CD8-positive, alpha-beta memory T cell (primary cell): ENCODE measurements around the gene SLC25A10. TPM values are rescaled to one million over a fixed set of nuclear protein-coding genes. Genes with fewer than 3 reads are reported as not detected.

Source experiments
- CTCF ChIA-PET: fragments of 350-600 bp; sonication (Branson Sonifier 250); formaldehyde crosslinking; loops from one replicate; lab custom pipeline; 2021; ENCODE audit warnings: antibody characterized with exemption; lab: Charles Lee
- POLR2A ChIA-PET: fragments of 350-600 bp; sonication (Branson Sonifier 250); formaldehyde crosslinking; loops from one replicate; lab custom pipeline; 2021; ENCODE audit warnings: antibody characterized with exemption; lab: Charles Lee
- DNase-seq, 5 donors: peaks; one replicate each; pipeline versions ENCODE4 v3.0.0 to v3.0.0-alpha.2; 2020 to 2022; ENCODE audit warnings: mixed read lengths in 1 of 5
- H3K27ac ChIP-seq: one replicate; pipeline ENCODE4 v1.7.0; 2013; ENCODE audit warnings: low read depth, mild to moderate bottlenecking, low read length, moderate library complexity
- H3K27me3 ChIP-seq: 2 replicates; pipeline ENCODE4 v1.7.0; 2013; ENCODE audit warnings: low read length, mild to moderate bottlenecking; ENCODE audit not compliant: insufficient read depth, poor library complexity, severe bottlenecking
- H3K36me3 ChIP-seq: 2 replicates; pipeline ENCODE4 v1.7.0; 2013; ENCODE audit warnings: mild to moderate bottlenecking, low read length, moderate library complexity; ENCODE audit not compliant: insufficient read depth
- H3K4me1 ChIP-seq: 2 replicates; pipeline ENCODE4 v1.7.0; 2013; ENCODE audit warnings: mild to moderate bottlenecking, low read length, moderate library complexity; ENCODE audit not compliant: insufficient read depth
- H3K4me3 ChIP-seq: 2 replicates; pipeline ENCODE4 v1.7.0; 2013; ENCODE audit warnings: mild to moderate bottlenecking, low read length
- H3K9me3 ChIP-seq: 2 replicates; pipeline ENCODE4 v1.7.0; 2013; ENCODE audit warnings: mild to moderate bottlenecking, low read length
- H3K27ac Mint-ChIP-seq, 8 donors: one replicate each; pipeline ENCODE4 v1.8.0; 2020 to 2021; ENCODE audit warnings: mixed read lengths in 8 of 8, mild to moderate bottlenecking in 6 of 8, inconsistent platforms in 3 of 8, moderate library complexity in 3 of 8
- H3K27me3 Mint-ChIP-seq, 2 donors: one replicate each; pipeline ENCODE4 v1.8.0; 2020 to 2021; ENCODE audit warnings: mixed read lengths in 2 of 2, mild to moderate bottlenecking in 1 of 2, moderate library complexity in 1 of 2
- H3K36me3 Mint-ChIP-seq, 3 donors: one replicate each; pipeline ENCODE4 v1.8.0; 2020 to 2021; ENCODE audit warnings: mixed read lengths in 3 of 3, inconsistent platforms in 1 of 3, mild to moderate bottlenecking in 1 of 3
- H3K4me1 Mint-ChIP-seq, 3 donors: one replicate each; pipeline ENCODE4 v1.8.0; 2020 to 2021; ENCODE audit warnings: mixed read lengths in 3 of 3, inconsistent platforms in 1 of 3, mild to moderate bottlenecking in 1 of 3
- H3K4me3 Mint-ChIP-seq, 7 donors: one replicate each; pipeline ENCODE4 v1.8.0; 2020 to 2021; ENCODE audit warnings: mixed read lengths in 7 of 7, mild to moderate bottlenecking in 6 of 7, moderate library complexity in 4 of 7, inconsistent platforms in 2 of 7
- H3K9me3 Mint-ChIP-seq, 5 donors: one replicate each; pipeline ENCODE4 v1.8.0; 2020 to 2022; ENCODE audit warnings: mixed read lengths in 5 of 5, mild to moderate bottlenecking in 3 of 5, moderate library complexity in 2 of 5, inconsistent platforms in 1 of 5
- polyA plus RNA-seq: library from polyadenylated mRNA; unstranded; fragments of 300-500 nt; fragmentation: Illumina TruSeq; gene quantifications from one replicate; pipeline ENCODE4 v1.2.3, GENCODE V29; 2021
- total RNA-seq, 2 experiments: library from RNA; stranded (reverse); gene quantifications; one replicate each; pipeline ENCODE4 v1.2.3, GENCODE V29; 2021

The SLC25A10 gene
- total and polyA plus RNA-seq, 3 experiments from 2014 or later, result 4.9 to 34.7 (median 34.1) TPM

DNA sequence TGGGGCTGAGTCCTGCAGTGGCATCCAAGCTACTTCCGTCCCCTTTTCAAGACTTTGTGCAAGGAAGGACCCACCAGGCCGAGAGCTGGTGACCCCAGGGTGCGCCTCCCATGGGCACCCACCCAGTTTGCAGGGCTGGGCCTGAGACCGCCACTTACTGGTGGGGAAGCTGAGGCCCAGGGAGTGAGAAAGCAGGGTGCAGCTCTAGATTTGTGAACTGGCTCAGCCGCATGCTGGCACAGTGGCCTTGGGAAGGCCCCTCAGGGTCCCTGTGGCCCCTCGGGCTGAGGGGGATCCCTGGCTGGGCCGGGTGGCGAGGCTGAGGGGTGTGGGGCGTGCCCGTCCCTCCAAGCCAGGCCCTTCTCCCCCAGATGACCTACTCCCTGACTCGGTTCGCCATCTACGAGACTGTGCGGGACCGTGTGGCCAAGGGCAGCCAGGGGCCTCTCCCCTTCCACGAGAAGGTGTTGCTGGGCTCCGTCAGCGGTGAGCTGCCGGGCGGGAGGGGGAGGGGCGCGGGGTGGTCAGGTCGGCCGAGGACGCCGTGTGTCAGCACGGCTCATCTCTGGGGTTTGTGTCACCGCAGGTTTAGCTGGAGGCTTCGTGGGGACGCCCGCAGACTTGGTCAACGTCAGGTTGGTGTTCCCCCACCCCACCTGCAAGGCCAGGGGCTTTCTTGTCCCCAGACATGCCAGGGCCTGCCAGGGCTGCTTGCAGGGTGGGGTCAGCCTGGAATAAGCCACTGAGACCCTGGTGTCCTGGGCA, 3.2 kb downstream of the SLC25A10 start:
- Histone ChIP-seq H3K36me3 (no peaks in the 10 kb centered on the region), H3K27me3 (no peaks in the 10 kb centered on the region), H3K9me3 (no peaks in the 10 kb centered on the region), H3K27ac (no peak overlapping the region), H3K4me1 (peaks cover 24% of the 10 kb centered on the region), H3K4me3 (no peak overlapping the region)
- ChIA-PET POLR2A (no interaction called here), CTCF (no interaction called here)
- Mint-ChIP-seq H3K36me3 (no peaks in the 10 kb centered on the region), H3K4me3 (no peak overlapping the region), H3K27ac (no peak overlapping the region), H3K4me1 (peaks cover 8 to 22% (median 12%) of the 10 kb centered on the region in 3 donors), H3K9me3 (peaks cover 0 to 1% (median 0%) of the 10 kb centered on the region in 5 donors), H3K27me3 (no peaks in the 10 kb centered on the region)
- DNase-seq, result no peak

DNA sequence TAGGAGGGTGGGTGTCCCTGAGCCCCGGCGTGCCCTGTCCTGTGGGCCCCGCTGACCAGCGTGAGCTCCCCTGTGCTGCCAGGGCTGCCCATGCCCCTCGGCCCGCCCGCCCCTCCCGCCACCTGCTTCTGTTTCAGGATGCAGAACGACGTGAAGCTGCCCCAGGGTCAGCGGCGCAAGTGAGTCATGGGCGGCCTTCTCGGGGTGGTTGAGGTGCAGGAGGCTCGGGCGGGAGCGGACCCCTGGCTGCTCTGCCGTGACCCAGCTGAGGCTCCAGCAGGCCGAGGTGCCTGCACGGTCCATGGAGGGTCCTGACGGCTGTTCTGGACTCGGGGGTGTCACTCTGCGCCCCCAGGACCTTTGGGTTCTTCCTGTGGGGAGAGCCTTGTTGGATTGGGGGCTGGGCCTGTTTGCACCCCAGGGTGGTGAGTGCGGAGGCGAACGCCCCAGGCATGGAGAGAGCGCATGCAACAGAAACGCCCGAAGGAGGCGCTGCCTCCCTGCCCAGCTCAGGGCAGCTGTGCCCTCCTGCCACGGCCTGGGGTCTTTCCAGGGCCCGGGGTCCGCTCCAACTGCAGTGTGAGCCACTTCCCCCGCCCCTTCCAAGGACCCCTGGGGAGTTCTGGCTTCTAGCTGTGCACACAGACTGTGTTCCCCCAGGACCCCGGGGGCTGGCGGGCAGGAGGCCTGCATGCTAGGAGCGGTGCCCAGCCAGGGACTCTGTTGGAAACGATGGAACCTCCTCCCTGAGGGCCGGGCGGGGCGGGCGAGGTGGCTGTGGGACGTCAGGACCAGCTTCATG, 4.0 kb downstream of the SLC25A10 start:
- H3K27ac Mint-ChIP-seq, result no peak overlapping the region
- H3K27me3 ChIP-seq, result no peaks in the 10 kb centered on the region
- no peak overlapping the region for H3K4me3 Mint-ChIP-seq
- no peaks in the 10 kb centered on the region for H3K9me3 ChIP-seq
- CTCF ChIA-PET, result no interaction called here
- H3K4me3 ChIP-seq, result no peak overlapping the region
- DNase-seq, result no peak
- H3K36me3 ChIP-seq, result no peaks in the 10 kb centered on the region
- POLR2A ChIA-PET, result no interaction called here
- peaks cover 0 to 1% (median 0%) of the 10 kb centered on the region in 5 donors for H3K9me3 Mint-ChIP-seq
- H3K4me1 Mint-ChIP-seq, result peaks cover 3 to 15% (median 5%) of the 10 kb centered on the region in 3 donors
- no peaks in the 10 kb centered on the region for H3K27me3 Mint-ChIP-seq
- H3K4me1 ChIP-seq, result peaks cover 16% of the 10 kb centered on the region
- H3K36me3 Mint-ChIP-seq, result no peaks in the 10 kb centered on the region
- H3K27ac ChIP-seq, result no peak overlapping the region

- Mint-ChIP-seq H3K9me3 (peaks cover 0 to 1% (median 0%) of the 10 kb centered on the region in 5 donors), H3K27ac (no peak overlapping the region), H3K4me1 (peaks cover 3 to 10% (median 5%) of the 10 kb centered on the region in 3 donors), H3K27me3 (no peaks in the 10 kb centered on the region), H3K36me3 (no peaks in the 10 kb centered on the region), H3K4me3 (no peak overlapping the region)
- Histone ChIP-seq H3K27ac (no peak overlapping the region), H3K36me3 (no peaks in the 10 kb centered on the region), H3K4me1 (peaks cover 10% of the 10 kb centered on the region), H3K27me3 (no peaks in the 10 kb centered on the region), H3K9me3 (no peaks in the 10 kb centered on the region), H3K4me3 (no peak overlapping the region)
- POLR2A ChIA-PET, result interaction anchor here (0.6 kb wide), 1 partner anchor 323 kb away, joined by 4 read pairs; no protein-coding TSS in a partner anchor
- CTCF ChIA-PET, result no interaction called here
- no peak for DNase-seq
These were observed 4.6 kb downstream of the SLC25A10 start for GRCh38 chr17:81716674-81716996.

DNA sequence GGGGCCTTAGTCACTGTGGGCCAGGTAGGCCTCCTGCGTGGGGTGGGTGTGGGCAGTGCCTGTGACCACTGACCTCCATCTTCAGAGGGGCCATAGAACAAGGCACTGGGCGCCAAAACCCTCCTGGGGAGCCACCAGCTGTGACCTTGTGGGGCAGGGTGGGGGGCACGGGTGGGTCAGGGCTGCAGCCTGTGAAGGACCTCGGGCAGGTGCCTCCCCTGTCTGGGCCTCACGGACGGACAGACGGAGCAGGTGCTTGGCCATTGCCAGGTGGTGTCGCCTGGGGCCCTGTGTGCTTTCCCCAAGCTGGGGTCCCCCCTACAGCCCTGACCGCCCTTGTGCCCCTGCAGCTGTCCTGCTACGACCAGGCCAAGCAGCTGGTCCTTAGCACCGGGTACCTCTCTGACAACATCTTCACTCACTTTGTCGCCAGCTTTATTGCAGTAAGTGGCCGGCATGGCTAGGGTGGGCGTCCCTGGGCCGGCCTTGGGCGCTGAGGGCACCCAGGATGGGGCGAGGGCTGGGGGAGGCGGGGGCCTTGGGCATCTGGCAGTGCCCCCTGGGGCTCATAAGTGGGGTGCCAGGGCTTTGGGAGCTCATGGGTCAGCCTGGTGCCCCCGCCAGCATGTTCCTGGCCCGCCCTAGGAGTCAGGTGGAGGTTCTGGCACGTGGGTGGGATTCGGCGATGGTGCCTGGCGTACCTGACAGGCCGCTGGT, 5.1 kb downstream of the SLC25A10 start:
- Mint-ChIP-seq H3K4me1 (peaks cover 3 to 8% (median 5%) of the 10 kb centered on the region in 3 donors), H3K9me3 (peaks cover 0 to 1% (median 0%) of the 10 kb centered on the region in 5 donors), H3K36me3 (no peaks in the 10 kb centered on the region), H3K27me3 (no peaks in the 10 kb centered on the region), H3K27ac (peak overlapping the region in 1 of 8 donors; percentile 26), H3K4me3 (no peak overlapping the region)
- Histone ChIP-seq H3K36me3 (no peaks in the 10 kb centered on the region), H3K4me1 (peaks cover 9% of the 10 kb centered on the region), H3K9me3 (no peaks in the 10 kb centered on the region), H3K27ac (no peak overlapping the region), H3K4me3 (no peak overlapping the region), H3K27me3 (no peaks in the 10 kb centered on the region)
- DNase-seq, result no peak
- ChIA-PET POLR2A (interaction anchor here (0.6 kb wide), 1 partner anchor 324 kb away, joined by 4 read pairs; no protein-coding TSS in a partner anchor), CTCF (no interaction called here)

DNA sequence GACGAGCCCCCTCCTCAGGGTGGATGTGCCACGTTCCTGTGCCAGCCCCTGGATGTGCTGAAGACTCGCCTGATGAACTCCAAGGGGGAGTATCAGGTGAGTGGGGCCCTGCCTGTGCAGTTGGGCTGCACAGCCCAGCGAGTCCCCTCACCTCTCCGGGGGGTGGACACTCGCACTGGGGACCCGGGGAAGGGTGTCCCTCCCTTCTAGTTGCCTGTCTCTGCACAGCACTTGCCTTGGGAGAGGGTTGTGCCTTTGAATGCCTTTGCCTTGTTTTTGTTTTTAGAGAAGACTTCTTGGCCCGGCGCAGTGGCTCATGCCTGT, 5.6 kb downstream of the SLC25A10 start:
- H3K27me3 Mint-ChIP-seq, result no peaks in the 10 kb centered on the region
- ChIA-PET CTCF (no interaction called here), POLR2A (no interaction called here)
- no peak overlapping the region for H3K27ac ChIP-seq
- peaks cover 0 to 1% (median 0%) of the 10 kb centered on the region in 5 donors for H3K9me3 Mint-ChIP-seq
- no peaks in the 10 kb centered on the region for H3K36me3 Mint-ChIP-seq
- no peaks in the 10 kb centered on the region for H3K9me3 ChIP-seq
- DNase-seq, result no peak
- no peaks in the 10 kb centered on the region for H3K27me3 ChIP-seq
- no peaks in the 10 kb centered on the region for H3K36me3 ChIP-seq
- H3K4me3 Mint-ChIP-seq, result no peak overlapping the region
- H3K4me1 ChIP-seq, result peaks cover 7% of the 10 kb centered on the region
- no peak overlapping the region for H3K4me3 ChIP-seq
- H3K27ac Mint-ChIP-seq, result no peak overlapping the region
- peaks cover 2 to 7% (median 3%) of the 10 kb centered on the region in 3 donors for H3K4me1 Mint-ChIP-seq

DNA sequence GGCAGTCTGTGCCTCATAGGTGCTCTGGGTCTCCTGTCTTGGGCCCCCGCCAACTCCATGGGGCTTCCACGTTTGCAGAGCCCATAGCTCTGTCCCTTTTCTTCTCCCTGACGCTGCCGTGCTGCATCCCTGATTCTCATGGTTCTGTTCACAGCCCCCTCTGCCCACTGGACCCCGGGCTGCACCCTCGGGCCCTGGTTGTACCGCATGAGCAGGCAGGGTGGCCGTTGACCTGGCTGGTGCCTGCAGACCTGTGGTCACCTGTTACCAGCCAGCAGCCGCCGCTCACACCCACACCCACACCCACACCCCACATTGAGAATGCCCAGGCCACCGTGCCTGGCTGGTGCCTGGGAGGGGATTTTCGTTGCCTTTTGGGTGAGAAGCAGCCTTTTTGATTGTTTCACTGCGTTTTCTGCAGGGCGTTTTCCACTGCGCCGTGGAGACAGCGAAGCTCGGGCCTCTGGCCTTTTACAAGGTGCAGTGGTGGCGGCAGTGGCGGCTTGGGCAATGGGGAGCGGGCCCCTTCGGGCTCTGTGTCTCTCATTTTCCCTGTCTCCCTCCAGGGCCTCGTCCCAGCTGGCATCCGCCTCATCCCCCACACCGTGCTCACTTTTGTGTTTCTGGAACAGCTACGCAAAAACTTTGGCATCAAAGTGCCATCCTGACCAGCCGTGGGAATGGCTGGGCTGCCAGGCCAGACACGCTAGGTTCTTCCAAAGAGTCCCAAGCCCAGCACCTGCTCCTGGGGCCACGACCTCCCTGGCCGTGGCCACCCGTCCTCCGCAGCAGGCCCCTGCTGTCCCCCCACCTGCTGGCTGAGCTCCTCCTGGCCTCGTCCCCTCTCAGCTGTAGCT, 7.6 kb downstream of the SLC25A10 start:
- DNase-seq, result no peak
- H3K27ac Mint-ChIP-seq, result no peak overlapping the region
- ChIA-PET CTCF (no interaction called here), POLR2A (no interaction called here)
- Histone ChIP-seq H3K4me1 (no peaks in the 10 kb centered on the region), H3K27me3 (no peaks in the 10 kb centered on the region), H3K9me3 (no peaks in the 10 kb centered on the region), H3K27ac (no peak overlapping the region), H3K36me3 (no peaks in the 10 kb centered on the region), H3K4me3 (no peak overlapping the region)
- H3K4me1 Mint-ChIP-seq, result no peaks in the 10 kb centered on the region
- H3K36me3 Mint-ChIP-seq, result no peaks in the 10 kb centered on the region
- H3K9me3 Mint-ChIP-seq, result no peaks in the 10 kb centered on the region
- peaks cover 0 to 7% of the 10 kb centered on the region in 2 donors for H3K27me3 Mint-ChIP-seq
- no peak overlapping the region for H3K4me3 Mint-ChIP-seq

GRCh38 chr17:81720267-81721071, 8.4 kb downstream of the SLC25A10 start:
- Histone ChIP-seq H3K4me1 (no peaks in the 10 kb centered on the region), H3K27ac (no peak overlapping the region), H3K36me3 (no peaks in the 10 kb centered on the region), H3K4me3 (no peak overlapping the region), H3K27me3 (no peaks in the 10 kb centered on the region), H3K9me3 (no peaks in the 10 kb centered on the region)
- ChIA-PET CTCF (no interaction called here), POLR2A (no interaction called here)
- H3K36me3 Mint-ChIP-seq, result no peaks in the 10 kb centered on the region
- DNase-seq, result no peak
- no peaks in the 10 kb centered on the region for H3K4me1 Mint-ChIP-seq
- H3K9me3 Mint-ChIP-seq, result no peaks in the 10 kb centered on the region
- peaks cover 0 to 7% of the 10 kb centered on the region in 2 donors for H3K27me3 Mint-ChIP-seq
- H3K4me3 Mint-ChIP-seq, result no peak overlapping the region
- no peak overlapping the region for H3K27ac Mint-ChIP-seq
